ENCODE data around the gene NOL4L.

Gene NOL4L

GRCh38 chr20:32613192-32614053, 28.3 kb upstream of the NOL4L start:
- DNase-seq (ENCODE audit: low spot score), result no peak

GRCh38 chr20:32612351-32613191, 27.4 kb upstream of the NOL4L start:
- no peak for DNase-seq (ENCODE audit: low spot score)

GRCh38 chr20:32611868-32612267, 26.7 kb upstream of the NOL4L start:
- DNase-seq (ENCODE audit: low spot score), result no peak

- DNase-seq (ENCODE audit: low spot score), result no peak
These were observed 26.2 kb upstream of the NOL4L start for GRCh38 chr20:32611286-32611685.

- no peak for DNase-seq (ENCODE audit: low spot score)
These were observed 25.5 kb upstream of the NOL4L start for GRCh38 chr20:32610472-32611218.

- DNase-seq (ENCODE audit: low spot score), result no peak
These were observed 24.9 kb upstream of the NOL4L start for GRCh38 chr20:32609993-32610392.

- no peak for DNase-seq (ENCODE audit: low spot score)
These were observed 24.1 kb upstream of the NOL4L start for GRCh38 chr20:32609111-32609773.

- no peak for DNase-seq (ENCODE audit: low spot score)
These were observed 23.5 kb upstream of the NOL4L start for GRCh38 chr20:32608664-32609015.

- DNase-seq (ENCODE audit: low spot score), result no peak
These were observed 22.9 kb upstream of the NOL4L start for GRCh38 chr20:32607727-32608663.

- DNase-seq (ENCODE audit: low spot score), result no peak
These were observed 22.2 kb upstream of the NOL4L start for GRCh38 chr20:32607324-32607723.

- DNase-seq (ENCODE audit: low spot score), result no peak
These were observed 21.7 kb upstream of the NOL4L start for GRCh38 chr20:32606790-32607189.

GRCh38 chr20:32606107-32606506, 21.0 kb upstream of the NOL4L start:
- no peak for DNase-seq (ENCODE audit: low spot score)

- no peak for DNase-seq (ENCODE audit: low spot score)
These were observed 20.1 kb upstream of the NOL4L start for GRCh38 chr20:32605167-32605656.

GRCh38 chr20:32603046-32603726, 18.1 kb upstream of the NOL4L start:
- DNase-seq (ENCODE audit: low spot score), result no peak

GRCh38 chr20:32602273-32602672, 17.1 kb upstream of the NOL4L start:
- no peak for DNase-seq (ENCODE audit: low spot score)

- DNase-seq (ENCODE audit: low spot score), result no peak
These were observed 15.6 kb upstream of the NOL4L start for GRCh38 chr20:32600681-32601237.

- DNase-seq (ENCODE audit: low spot score), result no peak
These were observed 14.7 kb upstream of the NOL4L start for GRCh38 chr20:32599783-32600340.

GRCh38 chr20:32598606-32599005, 13.5 kb upstream of the NOL4L start:
- no peak for DNase-seq (ENCODE audit: low spot score)

GRCh38 chr20:32597714-32598113, 12.6 kb upstream of the NOL4L start:
- DNase-seq (ENCODE audit: low spot score), result no peak
